ENCODE measurements around the gene HDAC4. TPM values are rescaled to one million over a fixed set of nuclear protein-coding genes. Genes with fewer than 3 reads are reported as not detected.

HDAC4 gene
- total and polyA plus RNA-seq, 9 of the 15 experiments (the other 6 are each of a cell fraction or from before 2014, with no cell fraction given) = 0.11 to 20.2 (median 4.0) TPM

DNA sequence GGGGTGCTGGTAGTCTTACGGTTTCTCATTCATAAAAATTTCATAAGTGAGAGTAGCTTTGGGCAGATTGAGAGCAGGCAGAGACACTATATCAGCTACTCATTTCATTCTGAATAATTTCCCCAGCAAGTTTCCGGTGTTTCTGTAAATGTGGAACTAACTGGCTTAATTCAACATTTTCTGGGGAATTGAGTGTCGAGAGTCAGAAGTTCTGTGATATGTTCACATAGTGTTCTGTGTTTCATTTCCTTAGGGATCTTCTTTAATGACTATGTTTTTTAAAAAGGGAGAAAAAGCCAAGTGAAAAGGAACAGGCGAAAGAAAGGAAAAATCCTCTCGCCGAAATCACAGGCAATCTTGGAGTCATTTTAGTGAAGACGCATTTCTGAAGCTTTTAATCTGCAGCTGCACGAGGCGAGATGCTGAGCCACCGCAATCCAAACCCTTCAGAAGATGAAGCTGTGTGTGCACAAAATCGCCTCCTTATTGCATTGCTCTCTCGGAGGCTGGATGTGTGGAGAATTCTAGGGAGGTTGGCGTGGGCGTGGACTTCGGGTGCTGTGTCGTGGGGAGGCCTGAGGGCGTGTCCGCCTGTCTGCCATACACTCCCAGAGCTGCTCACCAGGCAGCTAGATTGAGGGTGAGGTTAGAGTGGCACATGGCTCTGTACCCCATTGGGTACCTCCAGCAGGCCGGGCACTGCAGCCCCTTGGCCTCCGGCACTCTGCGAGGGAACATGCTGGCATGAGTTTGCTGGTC is 38.4 kb upstream of the HDAC4 start:
- Histone ChIP-seq H3K9me3 (replicated peaks; ENCODE audit: control insufficient read depth, insufficient read depth, low read depth, low read length) (no peaks in the 10 kb centered on the region), H2AFZ (ENCODE audit: low read depth, low read length) (no peak overlapping the region), H3K9me1 (ENCODE audit: control insufficient read depth, insufficient read depth, low read length) (no peaks in the 10 kb centered on the region), H3K4me3 (no peak overlapping the region), H3K4me1 (replicated peaks in 1 of 2; ENCODE audit: control insufficient read depth in 2 of 2, insufficient read depth in 2 of 2, low read length in 2 of 2) (no peaks in the 10 kb centered on the region; a peak in 1 of 5 replicates), H3K36me3 (ENCODE audit: control insufficient read depth, insufficient read depth, low read length) (no peaks in the 10 kb centered on the region), H3K9ac (ENCODE audit: insufficient read depth in 1 of 2, low read depth in 2 of 2, low read length in 2 of 2) (no peak overlapping the region), H4K20me1 (replicated peaks; ENCODE audit: control insufficient read depth, insufficient read depth, low read length) (no peaks in the 10 kb centered on the region), H3K27ac (ENCODE audit: extremely low read depth, low read depth, low read length) (no peak overlapping the region), H3K27me3 (ENCODE audit: control insufficient read depth in 2 of 2, insufficient read depth in 2 of 2, low read length in 2 of 2) (peaks cover 11 to 58% of the 10 kb centered on the region in 2 experiments), H3K4me2 (ENCODE audit: insufficient read depth, low read length) (no peak overlapping the region), H3K79me2 (ENCODE audit: control insufficient read depth, insufficient read depth, low read length) (no peaks in the 10 kb centered on the region)
- no peak for DNase-seq (ENCODE audit: extremely low read depth in 1 of 4, low spot score in 3 of 4)
- intact Hi-C loops (cut with micrococcal nuclease) (no loop called here), in situ Hi-C loops (cut with MboI) (no loop called here)
- POLR2A ChIA-PET = no interaction called here
- FAIRE-seq = no peak
- CTCF ChIA-PET (ENCODE audit: low intra/inter-chr PET ratio) = no interaction called here
- no TSS peak for BruUV-seq (replicated peaks)
- ATAC-seq = no peak
- TF ChIP-seq CREB1 (IDR thresholded peaks at IDR 0.05) (no peak), CREB1 (CRISPR knock-in tag; IDR thresholded peaks at IDR 0.05) (no peak), ZNF165 (CRISPR knock-in tag; IDR thresholded peaks at IDR 0.05; ENCODE audit: borderline replicate concordance) (no peak), CEBPG (CRISPR knock-in tag; IDR thresholded peaks at IDR 0.05) (no peak), CEBPG (tag; conservative IDR thresholded peaks at IDR 0.05 in 1 of 2, IDR thresholded peaks at IDR 0.05 in 1 of 2) (no peak), OTX1 (CRISPR knock-in tag; IDR thresholded peaks at IDR 0.05) (no peak), ZNF121 (CRISPR knock-in tag; conservative IDR thresholded peaks at IDR 0.05) (no peak), SRSF9 (IDR thresholded peaks at IDR 0.05; ENCODE audit: borderline replicate concordance, low read depth, low read length) (no peak), AFF4 (CRISPR knock-in tag; IDR thresholded peaks at IDR 0.05) (no peak), NR3C1 (CRISPR knock-in tag; IDR thresholded peaks at IDR 0.05) (no peak)
- TF ChIP-seq, protein P1, sequence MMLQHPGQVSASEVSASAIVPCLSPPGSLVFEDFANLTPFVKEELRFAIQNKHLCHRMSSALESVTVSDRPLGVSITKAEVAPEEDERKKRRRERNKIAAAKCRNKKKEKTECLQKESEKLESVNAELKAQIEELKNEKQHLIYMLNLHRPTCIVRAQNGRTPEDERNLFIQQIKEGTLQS (IDR thresholded peaks at IDR 0.05) = no peak
- TF ChIP-seq, protein P1 (CRISPR knock-in tag; conservative IDR thresholded peaks at IDR 0.05) = no peak
- WGBS (ENCODE audit: insufficient coverage, low coverage, missing lambda C conversion rate) = 3% methylated on average over 14 of the region's 21 CpGs
